Neural cell (in vitro differentiated cells): Measurements from ENCODE around the gene RERE. TPM values are rescaled to one million over a fixed set of nuclear protein-coding genes. Genes with fewer than 3 reads are reported as not detected.

Source experiments
- H2AFZ ChIP-seq: fragments of 200-600, 300-800 bp; sonication (generic), shearing (Covaris generic); 2 replicates; pipeline ENCODE4 v1.6.0; 2014; ENCODE audit warnings: low read depth, mild to moderate bottlenecking, antibody characterized with exemption, low read length, moderate library complexity
- H3F3A ChIP-seq: fragments of 200-600 bp; shearing (Covaris generic); 2 replicates; pipeline ENCODE4 v1.6.1; 2016; ENCODE audit warnings: mild to moderate bottlenecking, moderate library complexity, mixed read lengths, antibody characterized with exemption, low read length; ENCODE audit not compliant: insufficient read depth, poor library complexity, severe bottlenecking
- H3K27ac ChIP-seq: fragments of 200-600, 300-800 bp; sonication (generic), shearing (Covaris generic); 2 replicates; pipeline ENCODE4 v1.5.1; 2014; ENCODE audit warnings: mild to moderate bottlenecking, low read length, moderate library complexity
- H3K27me3 ChIP-seq: fragments of 300-800, 200-600 bp; sonication (generic), shearing (Covaris generic); 2 replicates; pipeline ENCODE4 v1.6.0; 2014; ENCODE audit warnings: mild to moderate bottlenecking, low read depth, low read length, moderate library complexity; ENCODE audit not compliant: insufficient read depth
- H3K36me3 ChIP-seq: fragments of 300-800, 200-600 bp; sonication (generic), shearing (Covaris generic); 2 replicates; pipeline ENCODE4 v1.5.1; 2014; ENCODE audit warnings: mild to moderate bottlenecking, antibody characterized with exemption, low read length, moderate library complexity; ENCODE audit not compliant: insufficient read depth
- H3K4me2 ChIP-seq: fragments of 300-800, 200-600 bp; sonication (generic), shearing (Covaris generic); 2 replicates; pipeline ENCODE4 v1.6.0; 2014; ENCODE audit warnings: mild to moderate bottlenecking, low read length
- H3K4me3 ChIP-seq: fragments of 300-800, 200-600 bp; sonication (generic), shearing (Covaris generic); 2 replicates; pipeline ENCODE4 v1.5.1; 2014; ENCODE audit warnings: mild to moderate bottlenecking, low read length, moderate library complexity
- H3K79me2 ChIP-seq: fragments of 200-600 bp; shearing (Covaris generic); replicated peaks from 2 replicates; pipeline ENCODE4 v1.6.0; 2014; ENCODE audit warnings: mild to moderate bottlenecking, low read length, moderate library complexity; ENCODE audit not compliant: insufficient read depth
- H3K9ac ChIP-seq: fragments of 300-800, 200-600 bp; sonication (generic), shearing (Covaris generic); 2 replicates; pipeline ENCODE4 v1.6.1; 2016; ENCODE audit warnings: mild to moderate bottlenecking, low read length, mixed read lengths
- H3K9me2 ChIP-seq: fragments of 200-600 bp; shearing (Covaris generic); 2 replicates; pipeline ENCODE4 v1.6.1; 2016; ENCODE audit warnings: mild to moderate bottlenecking, low read length, mixed read lengths; ENCODE audit not compliant: insufficient read depth
- H3K9me3 ChIP-seq: fragments of 200-600, 300-800 bp; sonication (generic), shearing (Covaris generic); 2 replicates; pipeline ENCODE4 v1.6.1; 2016; ENCODE audit warnings: mild to moderate bottlenecking, mixed run types, low read length, moderate library complexity, mixed read lengths
- H4K20me1 ChIP-seq: fragments of 200-600 bp; shearing (Covaris generic); 2 replicates; pipeline ENCODE4 v1.6.1; 2016; ENCODE audit warnings: mild to moderate bottlenecking, mixed run types; ENCODE audit not compliant: insufficient read depth
- EP300 ChIP-seq: fragments of 450-650 bp; conservative IDR thresholded peaks from 2 replicates; pipeline ENCODE4 v1.6.1; 2014; ENCODE audit warnings: antibody characterized with exemption, mild to moderate bottlenecking, moderate library complexity; ENCODE audit not compliant: poor library complexity, severe bottlenecking
- MXI1 ChIP-seq: fragments of 450-650 bp; conservative IDR thresholded peaks from 2 replicates; pipeline ENCODE4 v1.6.1; 2014; ENCODE audit warnings: antibody characterized with exemption, mild to moderate bottlenecking; ENCODE audit not compliant: poor library complexity, severe bottlenecking
- POLR2AphosphoS5 ChIP-seq: IDR thresholded peaks from 2 replicates; pipeline ENCODE4 v1.6.1; 2012
- RAD21 ChIP-seq: fragments of 450-650 bp; conservative IDR thresholded peaks from 2 replicates; pipeline ENCODE4 v1.6.1; 2014; ENCODE audit warnings: antibody characterized with exemption, mild to moderate bottlenecking, moderate library complexity
- SMC3 ChIP-seq: fragments of 450-650 bp; conservative IDR thresholded peaks from 2 replicates; pipeline ENCODE4 v1.6.1; 2014; ENCODE audit warnings: antibody characterized with exemption, mild to moderate bottlenecking, moderate library complexity; ENCODE audit not compliant: poor library complexity
- TAF1 ChIP-seq: IDR thresholded peaks from 2 replicates; pipeline ENCODE4 v1.6.1; 2012; ENCODE audit warnings: low read depth
- polyA plus RNA-seq: library from polyadenylated mRNA; depleted of rRNA; stranded (reverse); fragments of >200 nt; gene quantifications from 2 replicates; pipeline ENCODE4 v1.2.3, GENCODE V29; 2014
- TF ChIP-seq, protein P1 (sequence below): IDR thresholded peaks from 2 replicates; pipeline ENCODE4 v1.6.1; 2012; ENCODE audit warnings: borderline replicate concordance
- TF ChIP-seq, protein P2 (sequence below): fragments of 450-650 bp; IDR thresholded peaks from 2 replicates; pipeline ENCODE4 v1.5.1; 2014; ENCODE audit warnings: antibody characterized with exemption, mild to moderate bottlenecking, moderate library complexity; ENCODE audit not compliant: poor library complexity, severe bottlenecking

Gene RERE
- polyA plus RNA-seq, 1 donor from 2014 or later: 21.0 TPM

DNA sequence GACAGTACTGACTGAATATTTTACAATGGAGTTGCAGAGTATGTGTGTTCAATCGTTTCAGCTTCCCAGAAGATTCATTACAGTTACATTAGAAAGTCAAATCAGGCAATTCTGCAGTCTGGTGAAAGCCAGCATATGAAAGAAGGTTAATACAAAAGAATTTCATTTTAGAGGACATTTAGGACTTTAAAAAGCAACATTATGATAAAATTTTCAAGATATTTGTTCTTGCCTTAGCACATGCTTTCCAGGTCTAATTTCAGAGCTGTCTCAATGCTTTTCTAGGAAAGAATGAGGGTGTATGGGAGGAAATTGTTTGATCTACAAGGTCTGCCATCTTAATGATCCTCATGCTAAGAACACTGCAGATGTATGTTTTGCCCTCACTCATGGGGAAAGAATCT lies 63.2 kb downstream of the RERE start:
- peaks cover 14% of the 10 kb centered on the region for H3F3A ChIP-seq
- H3K4me3 ChIP-seq: peak overlapping the region; percentile 58
- no peak overlapping the region for H2AFZ ChIP-seq
- no peaks in the 10 kb centered on the region for H3K27me3 ChIP-seq
- H3K4me2 ChIP-seq: peak overlapping the region; percentile 77
- H3K27ac ChIP-seq: peak overlapping the region; percentile 96
- H3K9me3 ChIP-seq: no peaks in the 10 kb centered on the region
- no peaks in the 10 kb centered on the region for H4K20me1 ChIP-seq
- H3K79me2 ChIP-seq: peaks cover 66% of the 10 kb centered on the region
- H3K9ac ChIP-seq: peak overlapping the region; percentile 65
- TF ChIP-seq EP300 (no peak), RAD21 (peak; percentile 13), POLR2AphosphoS5 (peak; percentile 35), TAF1 (peak; percentile 41)
- TF ChIP-seq, protein P1, sequence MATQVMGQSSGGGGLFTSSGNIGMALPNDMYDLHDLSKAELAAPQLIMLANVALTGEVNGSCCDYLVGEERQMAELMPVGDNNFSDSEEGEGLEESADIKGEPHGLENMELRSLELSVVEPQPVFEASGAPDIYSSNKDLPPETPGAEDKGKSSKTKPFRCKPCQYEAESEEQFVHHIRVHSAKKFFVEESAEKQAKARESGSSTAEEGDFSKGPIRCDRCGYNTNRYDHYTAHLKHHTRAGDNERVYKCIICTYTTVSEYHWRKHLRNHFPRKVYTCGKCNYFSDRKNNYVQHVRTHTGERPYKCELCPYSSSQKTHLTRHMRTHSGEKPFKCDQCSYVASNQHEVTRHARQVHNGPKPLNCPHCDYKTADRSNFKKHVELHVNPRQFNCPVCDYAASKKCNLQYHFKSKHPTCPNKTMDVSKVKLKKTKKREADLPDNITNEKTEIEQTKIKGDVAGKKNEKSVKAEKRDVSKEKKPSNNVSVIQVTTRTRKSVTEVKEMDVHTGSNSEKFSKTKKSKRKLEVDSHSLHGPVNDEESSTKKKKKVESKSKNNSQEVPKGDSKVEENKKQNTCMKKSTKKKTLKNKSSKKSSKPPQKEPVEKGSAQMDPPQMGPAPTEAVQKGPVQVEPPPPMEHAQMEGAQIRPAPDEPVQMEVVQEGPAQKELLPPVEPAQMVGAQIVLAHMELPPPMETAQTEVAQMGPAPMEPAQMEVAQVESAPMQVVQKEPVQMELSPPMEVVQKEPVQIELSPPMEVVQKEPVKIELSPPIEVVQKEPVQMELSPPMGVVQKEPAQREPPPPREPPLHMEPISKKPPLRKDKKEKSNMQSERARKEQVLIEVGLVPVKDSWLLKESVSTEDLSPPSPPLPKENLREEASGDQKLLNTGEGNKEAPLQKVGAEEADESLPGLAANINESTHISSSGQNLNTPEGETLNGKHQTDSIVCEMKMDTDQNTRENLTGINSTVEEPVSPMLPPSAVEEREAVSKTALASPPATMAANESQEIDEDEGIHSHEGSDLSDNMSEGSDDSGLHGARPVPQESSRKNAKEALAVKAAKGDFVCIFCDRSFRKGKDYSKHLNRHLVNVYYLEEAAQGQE: peak; percentile 71
- TF ChIP-seq, protein P2, sequence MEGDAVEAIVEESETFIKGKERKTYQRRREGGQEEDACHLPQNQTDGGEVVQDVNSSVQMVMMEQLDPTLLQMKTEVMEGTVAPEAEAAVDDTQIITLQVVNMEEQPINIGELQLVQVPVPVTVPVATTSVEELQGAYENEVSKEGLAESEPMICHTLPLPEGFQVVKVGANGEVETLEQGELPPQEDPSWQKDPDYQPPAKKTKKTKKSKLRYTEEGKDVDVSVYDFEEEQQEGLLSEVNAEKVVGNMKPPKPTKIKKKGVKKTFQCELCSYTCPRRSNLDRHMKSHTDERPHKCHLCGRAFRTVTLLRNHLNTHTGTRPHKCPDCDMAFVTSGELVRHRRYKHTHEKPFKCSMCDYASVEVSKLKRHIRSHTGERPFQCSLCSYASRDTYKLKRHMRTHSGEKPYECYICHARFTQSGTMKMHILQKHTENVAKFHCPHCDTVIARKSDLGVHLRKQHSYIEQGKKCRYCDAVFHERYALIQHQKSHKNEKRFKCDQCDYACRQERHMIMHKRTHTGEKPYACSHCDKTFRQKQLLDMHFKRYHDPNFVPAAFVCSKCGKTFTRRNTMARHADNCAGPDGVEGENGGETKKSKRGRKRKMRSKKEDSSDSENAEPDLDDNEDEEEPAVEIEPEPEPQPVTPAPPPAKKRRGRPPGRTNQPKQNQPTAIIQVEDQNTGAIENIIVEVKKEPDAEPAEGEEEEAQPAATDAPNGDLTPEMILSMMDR: no peak
- no peaks in the 10 kb centered on the region for H3K36me3 ChIP-seq
- no peaks in the 10 kb centered on the region for H3K9me2 ChIP-seq

DNA sequence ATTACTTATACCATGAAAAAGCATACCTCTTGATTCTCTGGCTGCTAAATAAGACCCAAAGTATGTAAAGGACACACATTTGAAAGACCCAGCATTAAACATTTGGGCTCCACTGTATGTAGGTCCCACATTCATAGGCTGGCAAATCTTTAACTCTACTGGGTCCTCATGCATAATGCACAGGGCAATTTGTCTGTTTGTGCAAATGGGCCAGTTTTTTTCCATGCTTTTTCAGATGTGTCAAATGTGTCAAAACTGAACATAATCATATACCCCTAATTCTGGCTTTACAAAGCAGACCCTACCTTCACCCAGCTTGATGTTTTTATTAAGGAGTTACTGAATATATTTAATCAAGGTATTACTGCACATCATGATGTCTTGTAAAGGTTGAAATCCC lies 63.7 kb downstream of the RERE start:
- peak overlapping the region; percentile 96 for H3K27ac ChIP-seq
- no peaks in the 10 kb centered on the region for H3K9me2 ChIP-seq
- peaks cover 66% of the 10 kb centered on the region for H3K79me2 ChIP-seq
- H3F3A ChIP-seq: peaks cover 14% of the 10 kb centered on the region
- peak overlapping the region; percentile 65 for H3K9ac ChIP-seq
- H4K20me1 ChIP-seq: no peaks in the 10 kb centered on the region
- H3K4me2 ChIP-seq: peak overlapping the region; percentile 77
- no peaks in the 10 kb centered on the region for H3K9me3 ChIP-seq
- H3K27me3 ChIP-seq: no peaks in the 10 kb centered on the region
- H3K36me3 ChIP-seq: no peaks in the 10 kb centered on the region
- no peak overlapping the region for H2AFZ ChIP-seq
- TF ChIP-seq, protein P1: no peak
- TF ChIP-seq, protein P2: no peak
- TF ChIP-seq SMC3 (no peak), MXI1 (no peak)
- H3K4me3 ChIP-seq: peak overlapping the region; percentile 58
